NCI-H1436 (cell line): ENCODE results near the gene ZNF407.
"Not testable (repeated sequence)": the region's sequence is repeated elsewhere in the genome, so short reads cannot be mapped to it uniquely, and the experiment has no call there.

ENCODE experiments used
- DNase-seq: peaks from one replicate; lab custom pipeline; 2025; lab: John Stamatoyannopoulos, UW

The ZNF407 gene

GRCh38 chr18:74597662-74598349 is at the start of gene ZNF407:
Gene ZNF407 (plus strand): TSS chr18:74597870. CDS start chr18:74631020, 33,150 bp downstream.
- peak; percentile 86 for DNase-seq

- DNase-seq = no peak
These were observed 48.0 kb upstream of the ZNF407 start for GRCh38 chr18:74549591-74550104.

- DNase-seq = no peak
These were observed 46.8 kb upstream of the ZNF407 start for GRCh38 chr18:74550886-74551285.

- DNase-seq = no peak
These were observed 46.2 kb upstream of the ZNF407 start for GRCh38 chr18:74551452-74551851.

- peak; percentile 73 for DNase-seq
These were observed 45.6 kb upstream of the ZNF407 start for GRCh38 chr18:74551936-74552555.

- no peak for DNase-seq
These were observed 41.5 kb upstream of the ZNF407 start for GRCh38 chr18:74556126-74556525.

- no peak for DNase-seq
These were observed 39.6 kb upstream of the ZNF407 start for GRCh38 chr18:74558096-74558495.

GRCh38 chr18:74562131-74562730 is 35.4 kb upstream of the ZNF407 start:
- DNase-seq = no peak

- no peak for DNase-seq
These were observed 34.9 kb upstream of the ZNF407 start for GRCh38 chr18:74562775-74563174.

GRCh38 chr18:74563999-74564398 is 33.7 kb upstream of the ZNF407 start:
- no peak for DNase-seq

GRCh38 chr18:74565164-74565563 is 32.5 kb upstream of the ZNF407 start:
- not testable (repeated sequence) for DNase-seq

GRCh38 chr18:74565993-74566392 is 31.7 kb upstream of the ZNF407 start:
- not testable (repeated sequence) for DNase-seq

GRCh38 chr18:74567822-74568221 is 29.8 kb upstream of the ZNF407 start:
- DNase-seq = no peak

- DNase-seq = no peak
These were observed 28.3 kb upstream of the ZNF407 start for GRCh38 chr18:74569401-74569800.

GRCh38 chr18:74570266-74570665 is 27.4 kb upstream of the ZNF407 start:
- DNase-seq = no peak

- DNase-seq = no peak
These were observed 25.6 kb upstream of the ZNF407 start for GRCh38 chr18:74571895-74572680.

GRCh38 chr18:74573053-74573452 is 24.6 kb upstream of the ZNF407 start:
- DNase-seq = no peak

- no peak for DNase-seq
These were observed 22.8 kb upstream of the ZNF407 start for GRCh38 chr18:74574916-74575315.

GRCh38 chr18:74577019-74577418 is 20.7 kb upstream of the ZNF407 start:
- no peak for DNase-seq

- no peak for DNase-seq
These were observed 18.1 kb upstream of the ZNF407 start for GRCh38 chr18:74579496-74580065.

GRCh38 chr18:74582642-74583041 is 15.0 kb upstream of the ZNF407 start:
- DNase-seq = no peak

GRCh38 chr18:74587441-74587840 is 10.2 kb upstream of the ZNF407 start:
- DNase-seq = no peak
